ENCODE data around the gene SPATA21. TPM values are rescaled to one million over a fixed set of nuclear protein-coding genes. Genes with fewer than 3 reads are reported as not detected.
"Not testable (repeated sequence)": the region's sequence is repeated elsewhere in the genome, so short reads cannot be mapped to it uniquely, and the experiment has no call there.

SPATA21 gene
- total RNA-seq, 1 donor from 2014 or later, result not detected

GRCh38 chr1:16365146-16365498 is 72.1 kb downstream of the SPATA21 start:
- DNase-seq (ENCODE audit: low spot score), result not testable (repeated sequence)

DNA sequence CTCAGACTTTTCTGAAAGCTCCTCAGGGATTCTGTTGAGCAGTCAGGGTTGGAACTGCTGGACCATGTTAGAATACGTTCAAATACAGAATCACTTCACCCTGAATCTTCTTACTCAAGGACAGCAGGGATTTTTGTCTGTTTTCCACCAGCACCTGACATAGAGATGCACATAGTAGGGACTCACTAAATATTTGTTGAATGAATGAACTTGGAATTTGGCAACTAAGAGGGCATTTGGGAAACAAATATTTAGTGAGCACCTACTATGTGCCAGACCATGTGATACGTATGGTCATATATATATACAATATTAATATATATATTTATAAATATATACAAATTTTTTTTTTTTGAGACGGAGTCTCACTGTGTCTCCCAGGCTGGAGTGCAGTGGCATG is 80.4 kb downstream of the SPATA21 start:
- H3K27ac Mint-ChIP-seq, result no peak overlapping the region
- intact Hi-C loops (cut with micrococcal nuclease), result no loop called here
- H3K36me3 Mint-ChIP-seq (ENCODE audit: low read depth), result no peaks in the 10 kb centered on the region
- no peak for DNase-seq (ENCODE audit: low spot score)
- H3K27me3 Mint-ChIP-seq (ENCODE audit: low read depth), result no peaks in the 10 kb centered on the region
- H3K9me3 Mint-ChIP-seq, result no peaks in the 10 kb centered on the region
- H3K4me1 Mint-ChIP-seq (ENCODE audit: low read depth), result peaks cover 9% of the 10 kb centered on the region
- H3K4me3 Mint-ChIP-seq (ENCODE audit: low read depth), result no peak overlapping the region

More at GRCh38 chr1:16365146-16365498, 72.1 kb downstream of the SPATA21 start:
- not testable (repeated sequence) for H3K4me3 Mint-ChIP-seq (ENCODE audit: low read depth); H3K9me3 Mint-ChIP-seq; H3K27ac Mint-ChIP-seq; H3K27me3 Mint-ChIP-seq (ENCODE audit: low read depth)
- intact Hi-C loops (cut with micrococcal nuclease), result loop anchor here (5.0 kb wide), 2 partner anchors 132 to 398 kb away; no protein-coding TSS in a partner anchor
- H3K36me3 Mint-ChIP-seq (ENCODE audit: low read depth), result peaks cover 18% of the 10 kb centered on the region
- H3K4me1 Mint-ChIP-seq (ENCODE audit: low read depth), result peaks cover 23% of the 10 kb centered on the region

GRCh38 chr1:16354619-16355018 is 82.6 kb downstream of the SPATA21 start:
- H3K4me1 Mint-ChIP-seq (ENCODE audit: low read depth), result peaks cover 21% of the 10 kb centered on the region
- H3K4me3 Mint-ChIP-seq (ENCODE audit: low read depth), result peak overlapping the region; percentile 11
- DNase-seq (ENCODE audit: low spot score), result no peak
- intact Hi-C loops (cut with micrococcal nuclease), result loop anchor here (5.0 kb wide), 1 partner anchor 143 kb away; no protein-coding TSS in a partner anchor
- H3K27ac Mint-ChIP-seq, result no peak overlapping the region
- H3K36me3 Mint-ChIP-seq (ENCODE audit: low read depth), result peaks cover 10% of the 10 kb centered on the region
- no peaks in the 10 kb centered on the region for H3K27me3 Mint-ChIP-seq (ENCODE audit: low read depth)
- H3K9me3 Mint-ChIP-seq, result no peaks in the 10 kb centered on the region

- H3K4me3 Mint-ChIP-seq (ENCODE audit: low read depth), result peak overlapping the region; percentile 96
- H3K27me3 Mint-ChIP-seq (ENCODE audit: low read depth), result no peaks in the 10 kb centered on the region
- peaks cover 25% of the 10 kb centered on the region for H3K4me1 Mint-ChIP-seq (ENCODE audit: low read depth)
- intact Hi-C loops (cut with micrococcal nuclease), result loop anchor here (1.0 to 5.0 kb wide), 3 partner anchors 14 to 146 kb away; partner anchors contain the start of gene SZRD1
- peak overlapping the region; percentile 93 for H3K27ac Mint-ChIP-seq
- no peaks in the 10 kb centered on the region for H3K9me3 Mint-ChIP-seq
- H3K36me3 Mint-ChIP-seq (ENCODE audit: low read depth), result peaks cover 10% of the 10 kb centered on the region
- no peak for DNase-seq (ENCODE audit: low spot score)
These were observed 84.2 kb downstream of the SPATA21 start for GRCh38 chr1:16352842-16353535.

DNA sequence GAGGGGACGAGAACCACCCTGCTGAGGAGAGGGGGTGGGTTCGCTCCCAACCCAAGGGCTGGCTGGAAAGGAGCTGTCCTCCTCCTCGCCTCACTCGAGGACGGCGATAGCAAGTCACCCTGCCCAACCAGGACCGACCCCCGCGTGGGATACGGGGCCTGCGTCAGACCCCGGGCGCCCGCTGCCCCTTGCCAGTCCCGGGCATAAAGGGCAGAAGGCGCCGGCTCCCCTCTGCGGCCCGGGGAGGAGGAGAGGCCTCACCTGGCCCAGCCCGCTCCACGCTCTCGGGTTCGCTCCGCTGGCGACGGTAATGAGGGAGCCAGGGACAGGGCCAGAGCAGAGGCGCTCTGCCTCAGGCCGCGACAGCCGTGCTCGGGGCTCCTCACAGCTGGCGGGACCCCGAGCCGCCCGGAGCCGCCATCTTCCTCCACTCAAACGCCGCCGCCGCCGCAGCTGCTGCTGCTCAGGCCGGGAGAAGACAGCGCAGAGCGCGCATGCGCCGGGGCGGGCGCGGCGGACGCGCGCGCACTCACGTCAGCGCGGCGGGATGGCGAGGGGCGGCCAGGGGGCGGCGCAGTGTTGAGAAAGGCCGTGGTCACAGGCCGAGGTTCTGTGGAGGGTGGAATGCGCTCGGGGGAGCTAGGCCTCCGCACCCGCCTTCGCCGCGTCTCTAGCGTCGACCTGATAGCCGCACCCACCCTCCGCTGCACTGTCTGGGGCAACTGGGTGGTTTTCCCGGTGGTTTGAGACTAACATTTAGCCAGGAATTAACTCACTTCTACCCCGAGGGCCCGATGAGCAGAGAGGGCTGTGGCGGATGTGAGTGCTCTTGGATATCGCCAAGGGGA is 85.0 kb downstream of the SPATA21 start, which contains the start of gene FBXO42:
FBXO42 (minus strand) TSS at position 487 of the 848 bp plus-strand sequence. CDS start 37,062 bp downstream, outside the sequence.
- H3K4me1 Mint-ChIP-seq (ENCODE audit: low read depth), result peaks cover 26% of the 10 kb centered on the region
- H3K36me3 Mint-ChIP-seq (ENCODE audit: low read depth), result peaks cover 10% of the 10 kb centered on the region
- H3K27ac Mint-ChIP-seq, result peak within 1 kb of the TSS; percentile 93
- no peaks in the 10 kb centered on the region for H3K27me3 Mint-ChIP-seq (ENCODE audit: low read depth)
- peak within 1 kb of the TSS; percentile 96 for H3K4me3 Mint-ChIP-seq (ENCODE audit: low read depth)
- intact Hi-C loops (cut with micrococcal nuclease), result loop anchor here (1.0 to 5.0 kb wide), 3 partner anchors 15 to 145 kb away; partner anchors contain the start of gene SZRD1
- H3K9me3 Mint-ChIP-seq, result no peaks in the 10 kb centered on the region
- DNase-seq (ENCODE audit: low spot score), result peak; percentile 92

DNA sequence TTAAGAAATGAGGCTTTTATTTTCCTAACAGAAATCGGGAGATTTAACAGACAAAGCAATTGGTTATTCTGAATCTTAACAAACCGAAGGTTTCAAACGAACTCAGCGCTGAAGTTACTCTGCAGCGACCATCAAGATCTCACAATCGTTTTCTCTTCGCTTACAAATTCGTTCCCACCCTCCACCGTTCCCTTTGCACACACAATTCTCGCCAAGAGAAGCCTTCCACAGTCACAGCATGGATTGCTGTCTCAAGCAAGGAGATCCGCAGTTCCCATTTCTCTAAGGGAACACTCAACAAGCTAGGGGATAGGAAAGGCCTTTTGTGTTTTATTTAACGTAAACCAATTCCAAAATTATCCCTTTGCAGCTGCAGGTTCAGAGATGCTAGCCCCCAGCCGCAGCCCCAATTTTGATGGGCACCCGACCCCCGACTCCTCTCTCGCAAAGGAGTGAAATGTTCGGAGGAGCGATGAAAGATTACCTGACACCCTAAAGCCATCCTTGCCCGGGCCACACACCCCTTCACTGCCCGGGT is 85.7 kb downstream of the SPATA21 start:
- Mint-ChIP-seq H3K36me3 (ENCODE audit: low read depth) (peaks cover 10% of the 10 kb centered on the region), H3K4me1 (ENCODE audit: low read depth) (peaks cover 26% of the 10 kb centered on the region), H3K9me3 (no peaks in the 10 kb centered on the region), H3K27ac (peak overlapping the region; percentile 93), H3K27me3 (ENCODE audit: low read depth) (no peaks in the 10 kb centered on the region), H3K4me3 (ENCODE audit: low read depth) (peak overlapping the region; percentile 96)
- intact Hi-C loops (cut with micrococcal nuclease), result loop anchor here (5.0 kb wide), 1 partner anchor 146 kb away; no protein-coding TSS in a partner anchor
- no peak for DNase-seq (ENCODE audit: low spot score)

- Mint-ChIP-seq H3K9me3 (no peaks in the 10 kb centered on the region), H3K36me3 (ENCODE audit: low read depth) (peaks cover 10% of the 10 kb centered on the region), H3K4me1 (ENCODE audit: low read depth) (peaks cover 26% of the 10 kb centered on the region), H3K4me3 (ENCODE audit: low read depth) (peak overlapping the region; percentile 4), H3K27ac (no peak overlapping the region), H3K27me3 (ENCODE audit: low read depth) (no peaks in the 10 kb centered on the region)
- DNase-seq (ENCODE audit: low spot score), result no peak
- intact Hi-C loops (cut with micrococcal nuclease), result loop anchor here (5.0 kb wide), 1 partner anchor 147 kb away; no protein-coding TSS in a partner anchor
These were observed 87.3 kb downstream of the SPATA21 start for GRCh38 chr1:16349847-16350406.

Other genes starting within 250 kb of the SPATA21 start
- gene ARHGEF19, start 224.8 kb downstream of the SPATA21 start, total RNA-seq, result 6.4 and 7.5 TPM in 2 replicates
- gene CPLANE2, start 200.2 kb downstream of the SPATA21 start, total RNA-seq, result 3.2 and 3.9 TPM in 2 replicates
- gene FBXO42, start 84.9 kb downstream of the SPATA21 start, total RNA-seq, result 17.9 and 18.5 TPM in 2 replicates
- 198 TPM in 2 replicates for gene SZRD1, start 70.2 kb downstream of the SPATA21 start, total RNA-seq
- gene NECAP2, start 3.3 kb upstream of the SPATA21 start, total RNA-seq, result 75.2 and 79.4 TPM in 2 replicates
- gene RNU1-1, start 76.9 kb upstream of the SPATA21 start, total RNA-seq, result 2,033 and 2,369 TPM in 2 replicates
- 5.2 and 6.1 TPM in 2 replicates for gene NBPF1, start 176.1 kb upstream of the SPATA21 start, total RNA-seq
- 2,033 and 2,369 TPM in 2 replicates for gene RNU1-3, start 229.5 kb upstream of the SPATA21 start, total RNA-seq

Data from activated T-helper 2 cell treated with anti-CD3 and anti-CD28 coated beads, Interferon-gamma antibody, Interleukin-2, Interleukin-4, amounts not matched to agents 10 μg/mL and 5 μg/mL and 100 μg/mL, durations not matched to agents 14 hours and 24 hours and 36 hours (primary cell).